Neural progenitor cell (in vitro differentiated cells): ENCODE results near the gene ADARB2. TPM values are rescaled to one million over a fixed set of nuclear protein-coding genes. Genes with fewer than 3 reads are reported as not detected.

ENCODE experiments used
- DNase-seq: peaks from one replicate; pipeline ENCODE4 v3.0.0-alpha.2; 2016; ENCODE audit warnings: low spot score
- H2AFZ ChIP-seq: fragments of 200-600 bp; sonication (generic); replicated peaks from 2 replicates; pipeline ENCODE4 v1.6.1; 2016; ENCODE audit warnings: antibody characterized with exemption
- H3F3A ChIP-seq: fragments of 200-600 bp; sonication (generic); 2 replicates; pipeline ENCODE4 v1.6.1; 2016; ENCODE audit warnings: antibody characterized with exemption, low read depth
- H3K27ac ChIP-seq: fragments of 200-600 bp; sonication (generic); 2 replicates; pipeline ENCODE4 v1.5.1; 2016; ENCODE audit warnings: mild to moderate bottlenecking
- H3K27me3 ChIP-seq: fragments of 200-600 bp; sonication (generic); 2 replicates; pipeline ENCODE4 v1.6.1; 2016; ENCODE audit warnings: mild to moderate bottlenecking, moderate library complexity
- H3K36me3 ChIP-seq: fragments of 200-600 bp; sonication (generic); 2 replicates; pipeline ENCODE4 v1.5.1; 2016
- H3K4me1 ChIP-seq: fragments of 200-600 bp; sonication (generic); 2 replicates; pipeline ENCODE4 v1.6.1; 2016; ENCODE audit warnings: mixed run types
- H3K4me2 ChIP-seq: fragments of 200-600 bp; sonication (generic); 2 replicates; pipeline ENCODE4 v1.6.1; 2016
- H3K4me3 ChIP-seq: fragments of 200-600 bp; sonication (generic); 2 replicates; pipeline ENCODE4 v1.5.1; 2016
- H3K79me2 ChIP-seq: fragments of 200-600 bp; sonication (generic); 2 replicates; pipeline ENCODE4 v1.6.1; 2016; ENCODE audit warnings: low read depth
- H3K9ac ChIP-seq: fragments of 200-600 bp; sonication (generic); 2 replicates; pipeline ENCODE4 v1.6.1; 2016
- H3K9me3 ChIP-seq: fragments of 200-600 bp; sonication (generic); 2 replicates; pipeline ENCODE4 v1.5.1; 2016; ENCODE audit warnings: low read depth
- H4K20me1 ChIP-seq: fragments of 200-600 bp; sonication (generic); 2 replicates; pipeline ENCODE4 v1.6.1; 2016; ENCODE audit warnings: low read depth
- H3K27ac Mint-ChIP-seq: 3 replicates; pipeline ENCODE4 v1.8.0; 2021; ENCODE audit warnings: mixed read lengths
- H3K27me3 Mint-ChIP-seq: 2 replicates; pipeline ENCODE4 v1.8.0; 2022; ENCODE audit warnings: low read depth, mild to moderate bottlenecking, inconsistent platforms, moderate library complexity, mixed read lengths; ENCODE audit not compliant: insufficient read depth
- H3K36me3 Mint-ChIP-seq: 3 replicates; pipeline ENCODE4 v1.8.0; 2021; ENCODE audit warnings: mixed read lengths
- H3K4me1 Mint-ChIP-seq: 3 replicates; pipeline ENCODE4 v1.8.0; 2021; ENCODE audit warnings: mixed read lengths
- H3K4me3 Mint-ChIP-seq: 3 replicates; pipeline ENCODE4 v1.8.0; 2021; ENCODE audit warnings: mild to moderate bottlenecking, moderate library complexity, mixed read lengths
- H3K9me3 Mint-ChIP-seq: 3 replicates; pipeline ENCODE4 v1.8.0; 2020; ENCODE audit warnings: mixed read lengths
- EZH2 ChIP-seq: fragments of 200-600 bp; sonication (generic); IDR thresholded peaks from 2 replicates; pipeline ENCODE4 v1.6.1; 2017; ENCODE audit warnings: antibody characterized with exemption, mild to moderate bottlenecking, moderate library complexity
- EZH2phosphoT487 ChIP-seq: fragments of 200-600 bp; sonication (generic); IDR thresholded peaks from 2 replicates; pipeline ENCODE4 v1.6.1; 2017; ENCODE audit warnings: antibody characterized with exemption
- total RNA-seq: library from RNA; depleted of rRNA; stranded (reverse); fragments of >200 nt; gene quantifications from 2 replicates; pipeline ENCODE4 v1.2.3, GENCODE V29; 2015; ENCODE audit warnings: low replicate concordance
- TF ChIP-seq, protein P1 (sequence below): fragments of 200-600 bp; sonication (generic); IDR thresholded peaks from 2 replicates; pipeline ENCODE4 v1.5.1; 2017; ENCODE audit warnings: antibody characterized with exemption, mild to moderate bottlenecking

ADARB2 gene
- total RNA-seq, 1 donor from 2014 or later, result not detected

DNA sequence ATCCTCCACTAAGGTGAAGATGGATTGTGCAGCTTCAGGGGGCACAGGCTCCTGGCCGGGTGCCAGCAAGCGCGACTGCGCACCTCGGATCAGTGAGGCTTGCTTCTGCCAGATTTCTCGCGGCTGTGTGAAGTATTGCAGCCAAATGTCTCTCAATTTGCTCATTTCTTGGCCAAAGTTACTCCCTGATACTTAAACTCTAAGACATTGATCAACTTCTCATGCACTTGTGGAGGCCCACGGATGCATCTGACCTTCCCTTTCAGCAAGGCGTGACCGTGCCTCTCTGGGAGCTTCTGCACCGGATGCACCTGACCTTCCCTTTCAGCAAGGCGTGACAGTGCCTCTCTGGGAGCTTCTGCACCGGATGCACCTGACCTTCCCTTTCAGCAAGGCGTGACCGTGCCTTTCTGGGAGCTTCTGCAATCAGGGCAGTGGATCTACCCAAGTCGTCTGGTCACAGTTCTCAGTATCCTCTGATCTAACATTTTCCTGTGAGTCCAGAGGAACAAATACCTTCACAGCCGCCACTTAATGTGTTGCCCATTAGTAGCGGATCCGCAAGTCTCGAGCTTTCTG lies 248.3 kb downstream of the ADARB2 start:
- Mint-ChIP-seq H3K36me3 (no peaks in the 10 kb centered on the region), H3K27ac (no peak overlapping the region), H3K4me3 (no peak overlapping the region), H3K9me3 (no peaks in the 10 kb centered on the region), H3K4me1 (peaks cover 13% of the 10 kb centered on the region), H3K27me3 (peaks cover 14% of the 10 kb centered on the region)
- H3K79me2 ChIP-seq, result no peaks in the 10 kb centered on the region
- H3F3A ChIP-seq, result no peaks in the 10 kb centered on the region
- H3K9me3 ChIP-seq, result no peaks in the 10 kb centered on the region
- H3K27ac ChIP-seq, result no peak overlapping the region
- no peak overlapping the region for H2AFZ ChIP-seq
- peaks cover 1% of the 10 kb centered on the region for H3K4me1 ChIP-seq
- no peaks in the 10 kb centered on the region for H3K27me3 ChIP-seq
- DNase-seq, result no peak
- no peaks in the 10 kb centered on the region for H4K20me1 ChIP-seq
- H3K9ac ChIP-seq, result no peak overlapping the region
- H3K36me3 ChIP-seq, result no peaks in the 10 kb centered on the region
- no peak overlapping the region for H3K4me2 ChIP-seq
- H3K4me3 ChIP-seq, result no peak overlapping the region
- TF ChIP-seq EZH2phosphoT487 (no peak), EZH2 (no peak)
- TF ChIP-seq, protein P1, sequence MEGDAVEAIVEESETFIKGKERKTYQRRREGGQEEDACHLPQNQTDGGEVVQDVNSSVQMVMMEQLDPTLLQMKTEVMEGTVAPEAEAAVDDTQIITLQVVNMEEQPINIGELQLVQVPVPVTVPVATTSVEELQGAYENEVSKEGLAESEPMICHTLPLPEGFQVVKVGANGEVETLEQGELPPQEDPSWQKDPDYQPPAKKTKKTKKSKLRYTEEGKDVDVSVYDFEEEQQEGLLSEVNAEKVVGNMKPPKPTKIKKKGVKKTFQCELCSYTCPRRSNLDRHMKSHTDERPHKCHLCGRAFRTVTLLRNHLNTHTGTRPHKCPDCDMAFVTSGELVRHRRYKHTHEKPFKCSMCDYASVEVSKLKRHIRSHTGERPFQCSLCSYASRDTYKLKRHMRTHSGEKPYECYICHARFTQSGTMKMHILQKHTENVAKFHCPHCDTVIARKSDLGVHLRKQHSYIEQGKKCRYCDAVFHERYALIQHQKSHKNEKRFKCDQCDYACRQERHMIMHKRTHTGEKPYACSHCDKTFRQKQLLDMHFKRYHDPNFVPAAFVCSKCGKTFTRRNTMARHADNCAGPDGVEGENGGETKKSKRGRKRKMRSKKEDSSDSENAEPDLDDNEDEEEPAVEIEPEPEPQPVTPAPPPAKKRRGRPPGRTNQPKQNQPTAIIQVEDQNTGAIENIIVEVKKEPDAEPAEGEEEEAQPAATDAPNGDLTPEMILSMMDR, result no peak

GRCh38 chr10:1486841-1487687 lies 250.3 kb downstream of the ADARB2 start:
- H3K4me1 Mint-ChIP-seq, result peaks cover 22% of the 10 kb centered on the region
- DNase-seq, result no peak
- H3K27me3 Mint-ChIP-seq, result peaks cover 14% of the 10 kb centered on the region
- no peak overlapping the region for H3K4me2 ChIP-seq
- no peak overlapping the region for H3K27ac ChIP-seq
- no peaks in the 10 kb centered on the region for H3K9me3 Mint-ChIP-seq
- no peak overlapping the region for H3K9ac ChIP-seq
- no peaks in the 10 kb centered on the region for H3K9me3 ChIP-seq
- peaks cover 13% of the 10 kb centered on the region for H3K4me1 ChIP-seq
- no peaks in the 10 kb centered on the region for H3F3A ChIP-seq
- no peaks in the 10 kb centered on the region for H3K36me3 Mint-ChIP-seq
- no peaks in the 10 kb centered on the region for H3K79me2 ChIP-seq
- no peaks in the 10 kb centered on the region for H3K27me3 ChIP-seq
- H2AFZ ChIP-seq, result no peak overlapping the region
- TF ChIP-seq, protein P1, result no peak
- no peak for TF ChIP-seq EZH2phosphoT487
- TF ChIP-seq EZH2, result no peak
- no peak overlapping the region for H3K27ac Mint-ChIP-seq
- no peak overlapping the region for H3K4me3 ChIP-seq
- H3K36me3 ChIP-seq, result no peaks in the 10 kb centered on the region
- H3K4me3 Mint-ChIP-seq, result no peak overlapping the region
- H4K20me1 ChIP-seq, result no peaks in the 10 kb centered on the region

- peaks cover 13% of the 10 kb centered on the region for H3K4me1 ChIP-seq
- no peaks in the 10 kb centered on the region for H3K36me3 Mint-ChIP-seq
- DNase-seq, result no peak
- peaks cover 19% of the 10 kb centered on the region for H3K4me1 Mint-ChIP-seq
- no peaks in the 10 kb centered on the region for H3F3A ChIP-seq
- no peak overlapping the region for H3K27ac Mint-ChIP-seq
- no peak overlapping the region for H3K9ac ChIP-seq
- no peaks in the 10 kb centered on the region for H3K36me3 ChIP-seq
- H3K4me2 ChIP-seq, result no peak overlapping the region
- H2AFZ ChIP-seq, result no peak overlapping the region
- H3K79me2 ChIP-seq, result no peaks in the 10 kb centered on the region
- H3K27ac ChIP-seq, result no peak overlapping the region
- H3K9me3 Mint-ChIP-seq, result peaks cover 2% of the 10 kb centered on the region
- no peak overlapping the region for H3K4me3 ChIP-seq
- TF ChIP-seq EZH2, result no peak
- no peak for TF ChIP-seq EZH2phosphoT487
- TF ChIP-seq, protein P1, result no peak
- no peak overlapping the region for H3K4me3 Mint-ChIP-seq
- H3K9me3 ChIP-seq, result no peaks in the 10 kb centered on the region
- H3K27me3 ChIP-seq, result no peaks in the 10 kb centered on the region
- no peaks in the 10 kb centered on the region for H4K20me1 ChIP-seq
- peaks cover 14% of the 10 kb centered on the region for H3K27me3 Mint-ChIP-seq
These were observed 252.0 kb downstream of the ADARB2 start for GRCh38 chr10:1485357-1485756.
